ENCODE measurements around the gene GRM1.

DNA sequence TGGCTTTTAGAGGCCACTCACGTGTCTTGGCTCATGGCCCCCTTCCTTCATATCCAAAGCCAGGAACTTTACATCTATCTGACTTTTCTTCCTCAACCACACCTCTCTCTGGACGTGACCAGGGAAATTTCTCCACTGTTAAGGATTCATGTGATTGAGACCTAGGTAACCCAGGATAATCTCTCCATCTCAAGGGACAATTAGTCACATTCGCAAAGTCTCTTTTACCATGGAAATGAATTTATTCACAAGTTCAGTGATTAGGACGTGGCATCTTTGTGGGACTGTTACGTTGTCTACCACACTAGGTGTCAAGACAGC, 287.3 kb downstream of the GRM1 start:
- TF ChIP-seq POLR2A (IDR thresholded peaks at IDR 0.05) (no peak), EP300 (IDR thresholded peaks at IDR 0.05) (no peak), POLR2AphosphoS5 (IDR thresholded peaks at IDR 0.05) (no peak)
- TF ChIP-seq, protein P1, sequence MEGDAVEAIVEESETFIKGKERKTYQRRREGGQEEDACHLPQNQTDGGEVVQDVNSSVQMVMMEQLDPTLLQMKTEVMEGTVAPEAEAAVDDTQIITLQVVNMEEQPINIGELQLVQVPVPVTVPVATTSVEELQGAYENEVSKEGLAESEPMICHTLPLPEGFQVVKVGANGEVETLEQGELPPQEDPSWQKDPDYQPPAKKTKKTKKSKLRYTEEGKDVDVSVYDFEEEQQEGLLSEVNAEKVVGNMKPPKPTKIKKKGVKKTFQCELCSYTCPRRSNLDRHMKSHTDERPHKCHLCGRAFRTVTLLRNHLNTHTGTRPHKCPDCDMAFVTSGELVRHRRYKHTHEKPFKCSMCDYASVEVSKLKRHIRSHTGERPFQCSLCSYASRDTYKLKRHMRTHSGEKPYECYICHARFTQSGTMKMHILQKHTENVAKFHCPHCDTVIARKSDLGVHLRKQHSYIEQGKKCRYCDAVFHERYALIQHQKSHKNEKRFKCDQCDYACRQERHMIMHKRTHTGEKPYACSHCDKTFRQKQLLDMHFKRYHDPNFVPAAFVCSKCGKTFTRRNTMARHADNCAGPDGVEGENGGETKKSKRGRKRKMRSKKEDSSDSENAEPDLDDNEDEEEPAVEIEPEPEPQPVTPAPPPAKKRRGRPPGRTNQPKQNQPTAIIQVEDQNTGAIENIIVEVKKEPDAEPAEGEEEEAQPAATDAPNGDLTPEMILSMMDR (IDR thresholded peaks at IDR 0.05), result no peak

All from stomach (tissue), 4 donors.